Measurements from ENCODE around the gene PDE9A. TPM values are rescaled to one million over a fixed set of nuclear protein-coding genes. Genes with fewer than 3 reads are reported as not detected.

The PDE9A gene
- total RNA-seq, 1 donor from 2014 or later, result 31.4 TPM

- no peaks in the 10 kb centered on the region for H3K9me3 Mint-ChIP-seq
- no peak for DNase-seq (ENCODE audit: low read depth, low spot score)
- H3K36me3 Mint-ChIP-seq (ENCODE audit: low read depth), result no peaks in the 10 kb centered on the region
- no peak for TF ChIP-seq CTCF (conservative IDR thresholded peaks at IDR 0.05)
- H3K4me1 Mint-ChIP-seq, result peaks cover 4% of the 10 kb centered on the region
- H3K27ac Mint-ChIP-seq (ENCODE audit: unreplicated experiment), result no peak overlapping the region
- no peak overlapping the region for H3K4me3 Mint-ChIP-seq
- H3K27me3 Mint-ChIP-seq (ENCODE audit: low read depth), result peaks cover 11% of the 10 kb centered on the region
Measured at GRCh38 chr21:42615924-42616323, 37.5 kb upstream of the PDE9A start.

- Mint-ChIP-seq H3K4me3 (no peak overlapping the region), H3K4me1 (peaks cover 10% of the 10 kb centered on the region), H3K27ac (ENCODE audit: unreplicated experiment) (no peak overlapping the region), H3K36me3 (ENCODE audit: low read depth) (no peaks in the 10 kb centered on the region), H3K27me3 (ENCODE audit: low read depth) (peaks cover 14% of the 10 kb centered on the region), H3K9me3 (no peaks in the 10 kb centered on the region)
- no peak for DNase-seq (ENCODE audit: low read depth, low spot score)
- TF ChIP-seq CTCF (conservative IDR thresholded peaks at IDR 0.05), result no peak
Measured at GRCh38 chr21:42616446-42616845, 37.0 kb upstream of the PDE9A start.

- Mint-ChIP-seq H3K9me3 (no peaks in the 10 kb centered on the region), H3K4me1 (peaks cover 15% of the 10 kb centered on the region), H3K4me3 (no peak overlapping the region), H3K27ac (ENCODE audit: unreplicated experiment) (no peak overlapping the region), H3K27me3 (ENCODE audit: low read depth) (peaks cover 17% of the 10 kb centered on the region), H3K36me3 (ENCODE audit: low read depth) (no peaks in the 10 kb centered on the region)
- DNase-seq (ENCODE audit: low read depth, low spot score), result no peak
- no peak for TF ChIP-seq CTCF (conservative IDR thresholded peaks at IDR 0.05)
Measured at GRCh38 chr21:42616941-42617340, 36.5 kb upstream of the PDE9A start.

GRCh38 chr21:42617486-42617885 lies 35.9 kb upstream of the PDE9A start:
- DNase-seq (ENCODE audit: low read depth, low spot score), result no peak
- Mint-ChIP-seq H3K27me3 (ENCODE audit: low read depth) (peaks cover 22% of the 10 kb centered on the region), H3K4me1 (peaks cover 20% of the 10 kb centered on the region), H3K36me3 (ENCODE audit: low read depth) (no peaks in the 10 kb centered on the region), H3K4me3 (no peak overlapping the region), H3K9me3 (no peaks in the 10 kb centered on the region), H3K27ac (ENCODE audit: unreplicated experiment) (no peak overlapping the region)
- no peak for TF ChIP-seq CTCF (conservative IDR thresholded peaks at IDR 0.05)

- no peak for TF ChIP-seq CTCF (conservative IDR thresholded peaks at IDR 0.05)
Measured at GRCh38 chr21:42618707-42619102, 34.7 kb upstream of the PDE9A start.

GRCh38 chr21:42619166-42619565 lies 34.3 kb upstream of the PDE9A start:
- no peak for TF ChIP-seq CTCF (conservative IDR thresholded peaks at IDR 0.05)

More at GRCh38 chr21:42618707-42619102, 34.7 kb upstream of the PDE9A start:
- H3K27me3 Mint-ChIP-seq (ENCODE audit: low read depth), result peaks cover 24% of the 10 kb centered on the region
- peaks cover 22% of the 10 kb centered on the region for H3K4me1 Mint-ChIP-seq
- H3K9me3 Mint-ChIP-seq, result no peaks in the 10 kb centered on the region
- H3K4me3 Mint-ChIP-seq, result no peak overlapping the region
- DNase-seq (ENCODE audit: low read depth, low spot score), result no peak
- no peak overlapping the region for H3K27ac Mint-ChIP-seq (ENCODE audit: unreplicated experiment)
- H3K36me3 Mint-ChIP-seq (ENCODE audit: low read depth), result no peaks in the 10 kb centered on the region

More at GRCh38 chr21:42619166-42619565, 34.3 kb upstream of the PDE9A start:
- H3K36me3 Mint-ChIP-seq (ENCODE audit: low read depth), result no peaks in the 10 kb centered on the region
- H3K4me3 Mint-ChIP-seq, result no peak overlapping the region
- no peak for DNase-seq (ENCODE audit: low read depth, low spot score)
- peaks cover 22% of the 10 kb centered on the region for H3K4me1 Mint-ChIP-seq
- H3K27ac Mint-ChIP-seq (ENCODE audit: unreplicated experiment), result no peak overlapping the region
- no peaks in the 10 kb centered on the region for H3K9me3 Mint-ChIP-seq
- peaks cover 25% of the 10 kb centered on the region for H3K27me3 Mint-ChIP-seq (ENCODE audit: low read depth)

Data from neural crest cell (in vitro differentiated cells).